ENCODE measurements around the gene FXR1. TPM values are rescaled to one million over a fixed set of nuclear protein-coding genes. Genes with fewer than 3 reads are reported as not detected.
"Not testable (repeated sequence)": the region's sequence is repeated elsewhere in the genome, so short reads cannot be mapped to it uniquely, and the experiment has no call there.

The FXR1 gene
- total RNA-seq, 3 donors from 2014 or later, result 130 to 152 (median 150) TPM

DNA sequence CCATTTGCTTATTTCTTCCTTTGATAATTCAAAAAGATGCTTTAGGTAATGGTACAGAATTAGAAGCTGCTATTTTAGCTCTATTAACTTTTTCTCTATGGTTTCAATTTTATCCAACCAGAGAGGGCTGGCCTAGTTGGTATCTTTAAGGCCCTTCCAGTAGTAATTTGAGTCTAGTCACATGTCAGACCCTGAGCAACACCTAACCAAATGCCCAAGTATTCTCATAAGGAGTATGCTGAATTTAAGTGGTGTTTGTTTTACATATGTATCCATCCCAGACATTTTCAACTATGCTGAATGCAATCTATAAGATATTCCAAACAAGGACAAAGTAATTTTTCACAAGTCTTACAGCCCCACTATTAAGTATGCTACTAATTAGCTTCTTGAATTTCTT is 67.5 kb downstream of the FXR1 start:
- Histone ChIP-seq H3K36me3 (no peaks in the 10 kb centered on the region), H3K4me3 (no peak overlapping the region), H3K9me3 (no peaks in the 10 kb centered on the region), H3K4me1 (no peaks in the 10 kb centered on the region), H3K27me3 (no peaks in the 10 kb centered on the region), H3K27ac (no peak overlapping the region)
- no peak for TF ChIP-seq POLR2A (IDR thresholded peaks at IDR 0.05)
- TF ChIP-seq, protein P1, sequence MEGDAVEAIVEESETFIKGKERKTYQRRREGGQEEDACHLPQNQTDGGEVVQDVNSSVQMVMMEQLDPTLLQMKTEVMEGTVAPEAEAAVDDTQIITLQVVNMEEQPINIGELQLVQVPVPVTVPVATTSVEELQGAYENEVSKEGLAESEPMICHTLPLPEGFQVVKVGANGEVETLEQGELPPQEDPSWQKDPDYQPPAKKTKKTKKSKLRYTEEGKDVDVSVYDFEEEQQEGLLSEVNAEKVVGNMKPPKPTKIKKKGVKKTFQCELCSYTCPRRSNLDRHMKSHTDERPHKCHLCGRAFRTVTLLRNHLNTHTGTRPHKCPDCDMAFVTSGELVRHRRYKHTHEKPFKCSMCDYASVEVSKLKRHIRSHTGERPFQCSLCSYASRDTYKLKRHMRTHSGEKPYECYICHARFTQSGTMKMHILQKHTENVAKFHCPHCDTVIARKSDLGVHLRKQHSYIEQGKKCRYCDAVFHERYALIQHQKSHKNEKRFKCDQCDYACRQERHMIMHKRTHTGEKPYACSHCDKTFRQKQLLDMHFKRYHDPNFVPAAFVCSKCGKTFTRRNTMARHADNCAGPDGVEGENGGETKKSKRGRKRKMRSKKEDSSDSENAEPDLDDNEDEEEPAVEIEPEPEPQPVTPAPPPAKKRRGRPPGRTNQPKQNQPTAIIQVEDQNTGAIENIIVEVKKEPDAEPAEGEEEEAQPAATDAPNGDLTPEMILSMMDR (IDR thresholded peaks at IDR 0.05), result no peak
- no peak for TF ChIP-seq POLR2AphosphoS5 (IDR thresholded peaks at IDR 0.05)
- no peak for DNase-seq (ENCODE audit: low spot score in 2 of 2)
- intact Hi-C loops (cut with DNase I; ENCODE audit: low total_unique reads), result loop anchor here (2.0 kb wide), 1 partner anchor 75 kb away; no protein-coding TSS in a partner anchor

DNA sequence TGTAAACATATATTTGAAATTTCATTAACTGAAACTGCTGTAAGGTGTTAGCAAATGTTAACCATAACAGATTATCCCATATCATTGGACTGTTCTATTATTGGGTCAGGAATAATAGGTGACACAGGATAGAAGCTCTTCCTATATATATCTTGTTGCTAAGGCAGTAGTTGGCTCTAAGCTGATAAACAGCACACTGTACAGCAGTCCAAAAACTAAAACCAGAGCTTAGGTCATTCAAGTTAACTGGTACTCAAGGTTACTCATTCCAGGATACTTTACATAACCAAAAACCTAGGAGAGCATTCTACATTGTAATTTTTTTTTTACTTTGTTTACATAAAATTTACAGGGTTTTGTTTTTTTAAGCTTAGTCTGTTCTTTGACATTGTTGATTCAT is 68.1 kb downstream of the FXR1 start:
- no peaks in the 10 kb centered on the region for H3K27me3 ChIP-seq
- no peaks in the 10 kb centered on the region for H3K4me1 ChIP-seq
- no peak overlapping the region for H3K27ac ChIP-seq
- TF ChIP-seq POLR2AphosphoS5 (IDR thresholded peaks at IDR 0.05), result no peak
- TF ChIP-seq, protein P1 (IDR thresholded peaks at IDR 0.05), result no peak
- no peak for TF ChIP-seq POLR2A (IDR thresholded peaks at IDR 0.05)
- no peaks in the 10 kb centered on the region for H3K36me3 ChIP-seq
- DNase-seq (ENCODE audit: low spot score in 2 of 2), result no peak
- H3K4me3 ChIP-seq, result no peak overlapping the region
- intact Hi-C loops (cut with DNase I; ENCODE audit: low total_unique reads), result no loop called here
- no peaks in the 10 kb centered on the region for H3K9me3 ChIP-seq

GRCh38 chr3:180981912-180982311 is 69.4 kb downstream of the FXR1 start:
- no peak for TF ChIP-seq POLR2A (IDR thresholded peaks at IDR 0.05)
- TF ChIP-seq, protein P1 (IDR thresholded peaks at IDR 0.05), result no peak
- TF ChIP-seq POLR2AphosphoS5 (IDR thresholded peaks at IDR 0.05), result no peak
- no peaks in the 10 kb centered on the region for H3K9me3 ChIP-seq
- no peaks in the 10 kb centered on the region for H3K27me3 ChIP-seq
- DNase-seq (ENCODE audit: low spot score in 2 of 2), result no peak
- H3K4me3 ChIP-seq, result no peak overlapping the region
- H3K4me1 ChIP-seq, result no peaks in the 10 kb centered on the region
- intact Hi-C loops (cut with DNase I; ENCODE audit: low total_unique reads), result no loop called here
- H3K27ac ChIP-seq, result no peak overlapping the region
- H3K36me3 ChIP-seq, result no peaks in the 10 kb centered on the region

DNA sequence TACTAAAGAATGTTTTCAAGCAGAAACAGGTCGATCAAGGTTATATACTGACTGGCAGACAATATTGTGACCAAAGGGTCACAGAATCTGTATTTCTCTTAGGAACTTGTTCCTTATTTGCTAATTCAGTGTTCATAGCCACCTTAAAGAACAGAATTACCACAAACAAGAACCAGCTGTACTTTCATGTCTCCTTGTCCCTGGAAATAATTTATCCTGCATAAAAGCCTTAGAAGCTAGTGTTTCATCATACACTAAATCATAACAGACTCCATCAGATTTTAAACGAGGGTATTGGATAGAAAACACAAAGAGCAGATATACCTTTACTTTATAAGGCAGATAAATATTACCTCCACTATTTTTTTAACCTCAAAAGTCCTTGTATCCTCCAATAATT is 70.7 kb downstream of the FXR1 start:
- Histone ChIP-seq H3K4me1 (no peaks in the 10 kb centered on the region), H3K9me3 (no peaks in the 10 kb centered on the region), H3K4me3 (no peak overlapping the region), H3K27ac (no peak overlapping the region), H3K27me3 (no peaks in the 10 kb centered on the region), H3K36me3 (no peaks in the 10 kb centered on the region)
- TF ChIP-seq POLR2AphosphoS5 (IDR thresholded peaks at IDR 0.05), result no peak
- TF ChIP-seq POLR2A (IDR thresholded peaks at IDR 0.05), result no peak
- TF ChIP-seq, protein P1 (IDR thresholded peaks at IDR 0.05), result no peak
- DNase-seq (ENCODE audit: low spot score in 2 of 2), result no peak
- intact Hi-C loops (cut with DNase I; ENCODE audit: low total_unique reads), result no loop called here

DNA sequence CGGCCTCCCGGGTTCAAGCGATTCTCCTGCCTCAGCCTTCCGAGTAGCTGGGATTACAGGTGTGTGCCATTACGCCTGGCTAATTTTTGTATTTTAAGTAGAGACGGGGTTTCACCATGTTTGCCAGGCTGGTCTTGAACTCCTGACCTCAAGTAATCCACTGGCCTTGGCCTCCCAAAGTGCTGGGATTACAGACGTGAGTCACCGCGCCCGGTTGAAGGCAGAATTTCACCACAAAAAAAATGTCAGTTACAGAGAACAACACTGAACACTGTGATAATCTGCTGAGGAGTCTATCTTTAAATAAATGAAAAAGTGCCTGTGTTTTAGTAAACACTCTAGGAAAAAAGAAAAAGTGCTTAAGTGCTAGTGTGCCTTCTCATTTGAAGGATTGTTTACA is 73.9 kb downstream of the FXR1 start:
- H3K27ac ChIP-seq; H3K27me3 ChIP-seq; H3K4me3 ChIP-seq; DNase-seq (ENCODE audit: low spot score in 2 of 2); H3K36me3 ChIP-seq; H3K9me3 ChIP-seq; intact Hi-C loops (cut with DNase I; ENCODE audit: low total_unique reads); H3K4me1 ChIP-seq: not testable (repeated sequence)

GRCh38 chr3:180987344-180987743 is 74.9 kb downstream of the FXR1 start:
- H3K4me1 ChIP-seq, result no peaks in the 10 kb centered on the region
- no peak for DNase-seq (ENCODE audit: low spot score in 2 of 2)
- intact Hi-C loops (cut with DNase I; ENCODE audit: low total_unique reads), result no loop called here
- H3K36me3 ChIP-seq, result no peaks in the 10 kb centered on the region
- no peaks in the 10 kb centered on the region for H3K9me3 ChIP-seq
- H3K27ac ChIP-seq, result peak overlapping the region in 1 of 2 donors; percentile 12
- H3K4me3 ChIP-seq, result no peak overlapping the region
- no peak for TF ChIP-seq POLR2A (IDR thresholded peaks at IDR 0.05)
- TF ChIP-seq, protein P1 (IDR thresholded peaks at IDR 0.05), result no peak
- TF ChIP-seq POLR2AphosphoS5 (IDR thresholded peaks at IDR 0.05), result no peak
- H3K27me3 ChIP-seq, result no peaks in the 10 kb centered on the region

All from breast epithelium (tissue), 4 donors.